Fibroblast of skin of left biceps (primary cell): Measurements from ENCODE around the gene ATCAY.
"Not testable (repeated sequence)": the region's sequence is repeated elsewhere in the genome, so short reads cannot be mapped to it uniquely, and the experiment has no call there.

Experiments used
- DNase-seq, 2 experiments: peaks; one replicate each; pipeline ENCODE4 v3.0.0-alpha.2; 2013; ENCODE audit warnings: low read depth in 2 of 2

The ATCAY gene

GRCh38 chr19:3857449-3858003 lies 23.0 kb upstream of the ATCAY start:
- DNase-seq: no peak

DNA sequence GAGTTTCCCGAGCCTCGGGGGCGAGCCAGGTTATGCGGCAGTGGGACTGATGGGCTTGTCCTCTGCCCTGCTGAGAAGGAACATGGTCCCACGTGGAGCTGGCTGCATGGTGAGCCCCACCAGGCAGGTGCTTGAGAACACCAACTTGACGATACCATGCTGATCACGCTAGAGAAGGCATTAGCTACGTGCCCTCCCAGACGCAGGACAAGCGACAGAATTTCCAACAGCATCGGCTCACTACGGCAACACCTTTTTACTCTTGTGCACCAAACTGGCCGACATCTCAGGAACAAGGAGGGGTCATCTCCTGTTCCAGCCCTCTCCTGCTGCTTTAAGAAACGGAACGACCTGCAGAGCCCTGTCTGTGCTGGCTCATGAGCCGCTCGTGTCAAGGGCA lies 20.0 kb upstream of the ATCAY start:
- no peak for DNase-seq

DNA sequence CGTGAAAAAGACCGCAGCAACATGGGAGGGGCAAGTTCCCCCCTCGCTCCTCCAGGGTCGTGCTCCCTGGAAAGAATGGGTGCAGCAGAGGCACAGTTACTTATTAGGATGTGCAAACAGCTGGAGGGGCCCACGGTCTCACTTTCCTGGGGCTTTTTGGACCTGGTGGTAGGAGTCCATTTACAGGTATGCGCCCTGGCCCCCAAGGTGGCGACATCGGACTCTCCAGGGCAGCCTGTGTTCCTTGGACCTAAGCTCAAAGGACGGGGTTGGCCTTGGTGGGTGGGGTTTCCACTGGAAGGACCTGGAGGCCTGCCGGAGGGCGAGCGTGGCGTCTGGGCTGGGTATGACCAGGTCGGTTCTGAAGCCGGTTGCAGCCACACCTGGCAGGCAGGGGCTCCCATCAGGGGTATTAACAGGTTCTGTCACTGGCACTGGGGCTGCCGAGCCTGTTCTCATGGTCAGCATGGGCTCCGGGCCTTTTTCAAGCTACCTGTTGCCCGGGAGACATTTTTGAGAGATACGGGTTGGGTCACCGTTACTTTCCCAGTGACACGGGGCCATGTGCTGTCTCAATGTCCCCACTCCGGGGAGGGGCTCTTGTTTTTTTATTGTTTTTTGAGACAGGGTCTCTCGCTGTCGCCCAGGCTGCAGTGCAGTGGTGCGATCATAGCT lies 17.5 kb upstream of the ATCAY start:
- DNase-seq: no peak

GRCh38 chr19:3863648-3864047 lies 16.8 kb upstream of the ATCAY start:
- no peak for DNase-seq

DNA sequence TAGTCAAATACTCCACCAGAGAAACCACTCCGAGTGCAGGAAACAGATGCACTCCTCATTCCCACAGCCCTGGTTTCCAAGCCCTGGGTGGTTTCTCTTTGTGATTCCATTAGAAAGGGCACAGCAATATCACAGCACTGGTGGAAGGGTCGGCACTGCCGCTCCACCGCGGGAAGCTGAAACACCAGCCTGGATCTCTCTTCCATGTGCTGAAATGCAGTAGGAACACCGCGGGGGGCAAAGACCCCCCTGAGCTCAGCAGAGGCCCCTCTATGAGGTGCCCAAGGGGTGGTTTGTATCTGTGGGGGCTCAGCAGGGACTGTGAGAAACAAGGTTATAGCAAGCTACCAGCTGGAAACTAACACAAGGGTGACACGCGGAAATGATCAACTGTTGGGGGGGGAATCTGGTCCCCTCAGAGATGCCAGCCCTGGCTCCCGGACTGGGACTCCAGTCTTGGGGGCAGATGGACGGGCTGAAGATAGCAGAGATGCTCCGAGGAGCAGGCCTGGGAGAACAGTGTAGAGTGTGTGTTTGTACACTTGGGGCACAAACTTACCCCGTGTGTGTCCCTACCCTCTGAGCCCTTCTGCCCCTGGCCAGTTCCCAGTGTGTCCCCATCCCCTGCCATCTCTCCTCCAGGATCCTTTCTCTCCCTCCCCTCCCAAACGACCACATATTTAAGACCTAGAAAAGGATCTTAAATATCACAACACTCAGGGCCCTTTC lies 13.4 kb upstream of the ATCAY start:
- DNase-seq: no peak

- DNase-seq: no peak
Measured at GRCh38 chr19:3867971-3868769, 12.3 kb upstream of the ATCAY start.

GRCh38 chr19:3868770-3869456 lies 11.6 kb upstream of the ATCAY start, which contains the start of gene ZFR2:
TSS of gene ZFR2 (minus strand) at chr19:3869038. CDS start at chr19:3869017, 21 bp downstream.
- DNase-seq: no peak

- no peak for DNase-seq
Measured at GRCh38 chr19:3873151-3873550, 7.3 kb upstream of the ATCAY start.

GRCh38 chr19:3874695-3875094 lies 5.8 kb upstream of the ATCAY start:
- not testable (repeated sequence) for DNase-seq

DNA sequence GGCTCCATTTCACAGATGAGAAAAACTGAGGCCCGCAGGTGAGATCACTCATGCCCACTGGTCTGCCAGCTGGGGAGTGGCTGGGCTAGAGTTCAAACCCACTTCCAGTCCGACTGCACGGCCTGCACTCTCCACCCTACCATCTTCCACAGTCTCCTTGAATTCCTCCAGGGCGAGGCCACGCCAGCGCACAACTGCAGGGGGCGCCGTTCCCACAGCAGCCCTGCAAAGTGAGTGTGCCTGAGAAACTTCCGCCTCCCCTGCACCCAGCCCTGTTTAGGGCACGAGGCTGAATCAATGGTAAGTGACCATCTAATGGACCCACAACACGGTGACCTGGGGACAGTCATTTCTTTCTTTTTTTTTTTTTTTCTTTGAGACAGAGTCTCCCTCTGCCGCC lies 829 bp upstream of the ATCAY start:
- DNase-seq: no peak

- no peak for DNase-seq
Measured at GRCh38 chr19:3881272-3882040, 971 bp downstream of the ATCAY start.

- no peak for DNase-seq
Measured at GRCh38 chr19:3882041-3882384, 1.5 kb downstream of the ATCAY start.

GRCh38 chr19:3890591-3890990 lies 10.1 kb downstream of the ATCAY start:
- no peak for DNase-seq

DNA sequence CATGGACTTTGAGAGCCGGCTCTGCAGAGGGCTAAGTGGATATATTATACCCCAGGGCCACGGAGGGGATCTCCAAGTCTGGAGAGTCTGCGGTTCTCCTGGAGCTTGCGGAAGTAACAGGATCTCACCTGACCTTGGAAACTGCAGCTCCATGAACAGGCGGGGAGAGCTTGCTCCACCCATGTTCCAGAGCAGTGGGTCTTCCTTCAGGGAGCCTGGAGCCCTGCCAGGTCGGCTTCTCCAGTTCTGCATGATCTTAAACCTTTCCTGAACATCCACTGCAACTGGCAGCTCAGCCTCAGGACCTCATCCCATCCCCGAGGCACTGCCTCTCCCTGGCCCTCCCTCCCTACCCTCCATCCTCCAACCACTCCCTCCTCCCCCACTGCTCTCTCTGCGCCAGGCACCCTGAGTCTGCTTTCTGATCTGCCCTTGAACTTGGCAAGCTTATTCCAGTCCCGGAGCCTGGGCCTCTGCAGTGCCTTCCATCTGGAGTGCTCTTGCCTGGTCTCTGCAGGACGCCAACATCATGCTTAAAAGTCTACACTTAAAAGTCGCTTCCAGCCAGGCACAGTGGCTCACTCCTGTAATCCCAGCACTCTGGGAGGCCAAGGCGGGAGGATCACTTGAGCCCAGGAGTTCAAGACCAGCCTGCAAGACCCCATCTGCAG lies 13.2 kb downstream of the ATCAY start:
- DNase-seq: no peak

- DNase-seq: not testable (repeated sequence)
Measured at GRCh38 chr19:3894959-3895358, 14.5 kb downstream of the ATCAY start.

DNA sequence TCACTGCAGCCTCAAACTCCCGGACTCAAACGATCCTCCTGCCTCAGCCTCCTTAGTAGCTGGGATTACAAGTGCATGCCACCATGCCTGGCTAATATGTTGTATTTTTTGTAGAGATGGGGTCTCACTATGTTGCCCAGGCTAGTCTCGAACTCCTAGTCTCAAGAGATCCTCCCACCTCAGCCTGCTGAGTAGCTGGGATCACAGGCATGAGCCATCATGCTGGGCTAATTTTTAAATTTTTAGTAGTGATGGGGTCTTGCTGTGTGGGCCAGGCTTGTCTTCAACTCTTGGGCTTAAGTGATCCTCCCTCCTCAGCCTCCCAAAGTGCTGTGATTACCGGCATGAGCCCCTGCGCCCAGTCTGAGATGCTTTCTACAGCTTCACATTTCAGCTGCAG lies 15.3 kb downstream of the ATCAY start:
- DNase-seq: no peak

GRCh38 chr19:3897936-3898335 lies 17.5 kb downstream of the ATCAY start:
- DNase-seq: no peak

DNA sequence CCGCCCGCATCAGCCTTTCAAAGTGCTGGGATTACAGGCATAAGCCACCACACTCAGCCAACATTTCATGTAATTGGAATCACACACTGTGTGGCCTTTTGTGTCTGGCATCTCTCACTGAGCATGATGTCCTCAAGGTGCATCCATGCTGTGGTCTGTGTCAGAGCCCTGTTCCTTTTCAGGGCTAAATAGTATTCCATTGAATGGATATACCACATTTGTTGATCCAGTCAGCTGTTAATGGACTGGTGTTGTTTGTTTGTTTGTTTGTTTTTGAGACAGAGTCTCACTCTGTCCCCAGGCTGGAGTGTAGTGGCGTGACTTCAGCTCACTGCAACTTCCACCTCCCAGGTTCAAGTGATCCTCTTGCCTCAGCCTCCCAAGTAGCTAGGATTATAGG lies 17.9 kb downstream of the ATCAY start:
- no peak for DNase-seq

- no peak for DNase-seq
Measured at GRCh38 chr19:3899531-3900294, 19.2 kb downstream of the ATCAY start.
